ENCODE measurements around the gene OPCML. TPM values are rescaled to one million over a fixed set of nuclear protein-coding genes. Genes with fewer than 3 reads are reported as not detected.

OPCML gene
- total and polyA plus RNA-seq, 2 donors (not counting 1 experiment from before 2014, with no cell fraction given): 0.99 to 2.8 TPM

- no peaks in the 10 kb centered on the region for H4K20me1 ChIP-seq (ENCODE audit: control insufficient read depth, extremely low read depth, insufficient read depth, low read length)
- H3K79me2 ChIP-seq (ENCODE audit: control insufficient read depth, insufficient read depth, low read length): no peaks in the 10 kb centered on the region
- H3K27me3 ChIP-seq (ENCODE audit: control insufficient read depth, insufficient read depth, low read length): no peaks in the 10 kb centered on the region
- no peak overlapping the region for H3K4me2 ChIP-seq (ENCODE audit: extremely low read depth, insufficient read depth, low read length)
- H3K27ac ChIP-seq (ENCODE audit: insufficient read depth, low read length): no peak overlapping the region
- DNase-seq (ENCODE audit: low read depth in 2 of 2): no peak
- no peak overlapping the region for H3K4me3 ChIP-seq (replicated peaks in 1 of 4; ENCODE audit: control extremely low read depth in 1 of 4, insufficient read depth in 1 of 4, low read depth in 3 of 4, low read length in 4 of 4)
- H3K9me3 ChIP-seq (ENCODE audit: control insufficient read depth, insufficient read depth, low read depth, low read length): no peaks in the 10 kb centered on the region
- H2AFZ ChIP-seq (ENCODE audit: low read length): no peak overlapping the region
- H3K4me1 ChIP-seq (ENCODE audit: control insufficient read depth, extremely low read depth, insufficient read depth, low read length): no peaks in the 10 kb centered on the region
- TF ChIP-seq CTCF (conservative IDR thresholded peaks at IDR 0.05 in 1 of 2, IDR thresholded peaks at IDR 0.05 in 1 of 2; ENCODE audit: low read depth in 1 of 2, low read length in 2 of 2) (no peak), EZH2 (IDR thresholded peaks at IDR 0.05; ENCODE audit: low read length, missing control alignments) (no peak)
- H3K36me3 ChIP-seq (ENCODE audit: control insufficient read depth, insufficient read depth, low read length): no peaks in the 10 kb centered on the region
- H3K9ac ChIP-seq (ENCODE audit: insufficient read depth, low read length): no peak overlapping the region
These were observed 133.0 kb downstream of the OPCML start for GRCh38 chr11:133399294-133399693.

GRCh38 chr11:133390803-133391202 is 141.5 kb downstream of the OPCML start:
- Histone ChIP-seq H3K36me3 (ENCODE audit: control insufficient read depth, insufficient read depth, low read length) (no peaks in the 10 kb centered on the region), H3K4me3 (replicated peaks in 1 of 4; ENCODE audit: control extremely low read depth in 1 of 4, insufficient read depth in 1 of 4, low read depth in 3 of 4, low read length in 4 of 4) (no peak overlapping the region), H3K27me3 (ENCODE audit: control insufficient read depth, insufficient read depth, low read length) (no peaks in the 10 kb centered on the region), H3K27ac (ENCODE audit: insufficient read depth, low read length) (no peak overlapping the region), H3K79me2 (ENCODE audit: control insufficient read depth, insufficient read depth, low read length) (no peaks in the 10 kb centered on the region), H2AFZ (ENCODE audit: low read length) (no peak overlapping the region), H3K9ac (ENCODE audit: insufficient read depth, low read length) (no peak overlapping the region), H3K4me1 (ENCODE audit: control insufficient read depth, extremely low read depth, insufficient read depth, low read length) (no peaks in the 10 kb centered on the region), H4K20me1 (ENCODE audit: control insufficient read depth, extremely low read depth, insufficient read depth, low read length) (no peaks in the 10 kb centered on the region), H3K4me2 (ENCODE audit: extremely low read depth, insufficient read depth, low read length) (no peak overlapping the region), H3K9me3 (ENCODE audit: control insufficient read depth, insufficient read depth, low read depth, low read length) (no peaks in the 10 kb centered on the region)
- DNase-seq (ENCODE audit: low read depth in 2 of 2): no peak
- no peak for TF ChIP-seq CTCF (conservative IDR thresholded peaks at IDR 0.05 in 1 of 2, IDR thresholded peaks at IDR 0.05 in 1 of 2; ENCODE audit: low read depth in 1 of 2, low read length in 2 of 2)
- TF ChIP-seq EZH2 (IDR thresholded peaks at IDR 0.05; ENCODE audit: low read length, missing control alignments): no peak

GRCh38 chr11:133388975-133389568 is 143.2 kb downstream of the OPCML start:
- H3K9me3 ChIP-seq (ENCODE audit: control insufficient read depth, insufficient read depth, low read depth, low read length): no peaks in the 10 kb centered on the region
- no peak overlapping the region for H3K9ac ChIP-seq (ENCODE audit: insufficient read depth, low read length)
- H3K4me1 ChIP-seq (ENCODE audit: control insufficient read depth, extremely low read depth, insufficient read depth, low read length): no peaks in the 10 kb centered on the region
- no peaks in the 10 kb centered on the region for H3K36me3 ChIP-seq (ENCODE audit: control insufficient read depth, insufficient read depth, low read length)
- H3K4me2 ChIP-seq (ENCODE audit: extremely low read depth, insufficient read depth, low read length): no peak overlapping the region
- H3K27ac ChIP-seq (ENCODE audit: insufficient read depth, low read length): no peak overlapping the region
- H3K27me3 ChIP-seq (ENCODE audit: control insufficient read depth, insufficient read depth, low read length): no peaks in the 10 kb centered on the region
- H4K20me1 ChIP-seq (ENCODE audit: control insufficient read depth, extremely low read depth, insufficient read depth, low read length): no peaks in the 10 kb centered on the region
- H2AFZ ChIP-seq (ENCODE audit: low read length): no peak overlapping the region
- H3K4me3 ChIP-seq (replicated peaks in 1 of 4; ENCODE audit: control extremely low read depth in 1 of 4, insufficient read depth in 1 of 4, low read depth in 3 of 4, low read length in 4 of 4): no peak overlapping the region
- TF ChIP-seq CTCF (conservative IDR thresholded peaks at IDR 0.05 in 1 of 2, IDR thresholded peaks at IDR 0.05 in 1 of 2; ENCODE audit: low read depth in 1 of 2, low read length in 2 of 2) (no peak), EZH2 (IDR thresholded peaks at IDR 0.05; ENCODE audit: low read length, missing control alignments) (no peak)
- no peak for DNase-seq (ENCODE audit: low read depth in 2 of 2)
- no peaks in the 10 kb centered on the region for H3K79me2 ChIP-seq (ENCODE audit: control insufficient read depth, insufficient read depth, low read length)
